ENCODE measurements around the gene TNS3. TPM values are rescaled to one million over a fixed set of nuclear protein-coding genes. Genes with fewer than 3 reads are reported as not detected.

TNS3 gene
- total and polyA plus RNA-seq, 10 of the 15 experiments (the other 5 are each of a cell fraction or from before 2014, with no cell fraction given): 0.27 to 2.7 (median 0.79) TPM

DNA sequence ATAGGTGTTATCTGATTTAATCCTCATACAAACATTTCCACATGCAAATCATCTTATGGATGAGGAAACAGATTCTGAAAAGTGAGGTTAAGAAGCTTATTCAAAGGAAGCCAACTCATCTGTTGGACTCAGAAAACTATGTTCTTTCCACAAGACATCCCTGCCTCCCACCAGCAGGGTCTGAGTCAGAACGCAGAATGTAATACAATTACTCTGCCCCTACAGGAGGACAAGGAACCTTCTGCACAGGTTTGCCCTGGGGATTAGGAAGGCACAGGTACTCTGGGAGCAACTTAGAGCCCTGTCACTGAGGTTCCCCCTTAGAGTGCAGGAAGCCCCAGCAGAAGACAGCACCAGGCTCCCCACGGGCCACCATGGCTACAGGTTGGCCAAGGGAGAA is 255.7 kb downstream of the TNS3 start (continued):
- TF ChIP-seq, protein P1, sequence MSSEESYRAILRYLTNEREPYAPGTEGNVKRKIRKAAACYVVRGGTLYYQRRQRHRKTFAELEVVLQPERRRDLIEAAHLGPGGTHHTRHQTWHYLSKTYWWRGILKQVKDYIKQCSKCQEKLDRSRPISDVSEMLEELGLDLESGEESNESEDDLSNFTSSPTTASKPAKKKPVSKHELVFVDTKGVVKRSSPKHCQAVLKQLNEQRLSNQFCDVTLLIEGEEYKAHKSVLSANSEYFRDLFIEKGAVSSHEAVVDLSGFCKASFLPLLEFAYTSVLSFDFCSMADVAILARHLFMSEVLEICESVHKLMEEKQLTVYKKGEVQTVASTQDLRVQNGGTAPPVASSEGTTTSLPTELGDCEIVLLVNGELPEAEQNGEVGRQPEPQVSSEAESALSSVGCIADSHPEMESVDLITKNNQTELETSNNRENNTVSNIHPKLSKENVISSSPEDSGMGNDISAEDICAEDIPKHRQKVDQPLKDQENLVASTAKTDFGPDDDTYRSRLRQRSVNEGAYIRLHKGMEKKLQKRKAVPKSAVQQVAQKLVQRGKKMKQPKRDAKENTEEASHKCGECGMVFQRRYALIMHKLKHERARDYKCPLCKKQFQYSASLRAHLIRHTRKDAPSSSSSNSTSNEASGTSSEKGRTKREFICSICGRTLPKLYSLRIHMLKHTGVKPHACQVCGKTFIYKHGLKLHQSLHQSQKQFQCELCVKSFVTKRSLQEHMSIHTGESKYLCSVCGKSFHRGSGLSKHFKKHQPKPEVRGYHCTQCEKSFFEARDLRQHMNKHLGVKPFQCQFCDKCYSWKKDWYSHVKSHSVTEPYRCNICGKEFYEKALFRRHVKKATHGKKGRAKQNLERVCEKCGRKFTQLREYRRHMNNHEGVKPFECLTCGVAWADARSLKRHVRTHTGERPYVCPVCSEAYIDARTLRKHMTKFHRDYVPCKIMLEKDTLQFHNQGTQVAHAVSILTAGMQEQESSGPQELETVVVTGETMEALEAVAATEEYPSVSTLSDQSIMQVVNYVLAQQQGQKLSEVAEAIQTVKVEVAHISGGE (CRISPR knock-in tag; IDR thresholded peaks at IDR 0.05): no peak
- TF ChIP-seq ZBED1 (IDR thresholded peaks at IDR 0.05; ENCODE audit: borderline replicate concordance) (no peak), ESRRA (IDR thresholded peaks at IDR 0.05; ENCODE audit: low read length) (no peak), ETV6 (conservative IDR thresholded peaks at IDR 0.05 in 1 of 2, IDR thresholded peaks at IDR 0.05 in 1 of 2; ENCODE audit: borderline replicate concordance in 1 of 2, low read depth in 1 of 2) (no peak), POLR2A (IDR thresholded peaks at IDR 0.05; ENCODE audit: low read depth, low read length) (no peak)

DNA sequence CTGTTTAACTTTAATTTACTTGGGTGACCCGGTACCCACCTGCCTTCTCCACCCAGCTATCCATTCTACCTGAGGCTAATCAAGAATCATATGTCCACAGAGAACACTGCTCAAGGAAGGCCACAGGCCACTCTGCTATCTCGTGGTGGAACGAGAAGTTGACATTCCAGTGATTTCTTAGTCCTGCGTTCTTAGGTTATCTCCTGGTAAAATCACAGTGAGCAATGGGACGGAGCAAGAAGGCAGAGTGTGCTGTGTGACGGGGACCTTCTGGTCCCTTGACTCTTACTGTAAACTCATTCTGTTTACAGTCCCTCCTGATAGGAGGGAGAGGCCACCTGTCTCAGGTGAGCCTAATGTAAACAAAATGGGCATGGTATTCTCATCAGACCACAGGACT is 256.6 kb downstream of the TNS3 start:
- ChIA-PET SMC1A (ENCODE audit: uncharacterized antibody, unreplicated experiment) (no interaction called here), CTCF (no interaction called here), POLR2A (no interaction called here), RAD21 (ENCODE audit: unreplicated experiment) (no interaction called here)
- Histone ChIP-seq H3K9ac (ENCODE audit: control insufficient read depth, insufficient read depth, low read length) (no peak overlapping the region), H2AFZ (ENCODE audit: control insufficient read depth, low read depth, low read length) (no peak overlapping the region), H3K9me3 (replicated peaks; ENCODE audit: control insufficient read depth, insufficient read depth, low read length) (no peaks in the 10 kb centered on the region), H3K36me3 (ENCODE audit: control insufficient read depth in 2 of 2, insufficient read depth in 2 of 2, low read length in 1 of 2) (no peaks in the 10 kb centered on the region), H4K20me1 (ENCODE audit: control insufficient read depth, insufficient read depth) (no peaks in the 10 kb centered on the region; the same call in 1 of the 2 replicates), H3K27me3 (replicated peaks in 1 of 2; ENCODE audit: control insufficient read depth in 2 of 2, insufficient read depth in 2 of 2, low read length in 1 of 2) (no peaks in the 10 kb centered on the region; a peak in 1 of 4 replicates), H3K4me2 (ENCODE audit: control insufficient read depth, insufficient read depth) (no peak overlapping the region), H3K4me1 (ENCODE audit: control insufficient read depth, insufficient read depth, low read length) (no peaks in the 10 kb centered on the region), H3K79me2 (ENCODE audit: control insufficient read depth, insufficient read depth, low read length) (no peaks in the 10 kb centered on the region), H3K4me3 (no peak overlapping the region), H3K27ac (ENCODE audit: control insufficient read depth, insufficient read depth) (no peak overlapping the region)
- 31% methylated on average over 6 of the region's 6 CpGs for WGBS (ENCODE audit: insufficient coverage, insufficient replicate concordance, low lambda C conversion rate, missing lambda C conversion rate)
- intact Hi-C loops (cut with micrococcal nuclease; ENCODE audit: unreplicated experiment) (no loop called here), in situ Hi-C loops (cut with MboI) (no loop called here)
- DNase-seq (ENCODE audit: low read depth, low spot score) (no peak), ATAC-seq (no peak), FAIRE-seq (no peak)
- no TSS peak for BruUV-seq (replicated peaks)
- no peak for TF ChIP-seq ZBED1 (IDR thresholded peaks at IDR 0.05; ENCODE audit: borderline replicate concordance)
- no peak for TF ChIP-seq HDAC2 (IDR thresholded peaks at IDR 0.05)
- TF ChIP-seq, protein P2, sequence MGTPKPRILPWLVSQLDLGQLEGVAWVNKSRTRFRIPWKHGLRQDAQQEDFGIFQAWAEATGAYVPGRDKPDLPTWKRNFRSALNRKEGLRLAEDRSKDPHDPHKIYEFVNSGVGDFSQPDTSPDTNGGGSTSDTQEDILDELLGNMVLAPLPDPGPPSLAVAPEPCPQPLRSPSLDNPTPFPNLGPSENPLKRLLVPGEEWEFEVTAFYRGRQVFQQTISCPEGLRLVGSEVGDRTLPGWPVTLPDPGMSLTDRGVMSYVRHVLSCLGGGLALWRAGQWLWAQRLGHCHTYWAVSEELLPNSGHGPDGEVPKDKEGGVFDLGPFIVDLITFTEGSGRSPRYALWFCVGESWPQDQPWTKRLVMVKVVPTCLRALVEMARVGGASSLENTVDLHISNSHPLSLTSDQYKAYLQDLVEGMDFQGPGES (IDR thresholded peaks at IDR 0.05): no peak
- TF ChIP-seq, protein P3, sequence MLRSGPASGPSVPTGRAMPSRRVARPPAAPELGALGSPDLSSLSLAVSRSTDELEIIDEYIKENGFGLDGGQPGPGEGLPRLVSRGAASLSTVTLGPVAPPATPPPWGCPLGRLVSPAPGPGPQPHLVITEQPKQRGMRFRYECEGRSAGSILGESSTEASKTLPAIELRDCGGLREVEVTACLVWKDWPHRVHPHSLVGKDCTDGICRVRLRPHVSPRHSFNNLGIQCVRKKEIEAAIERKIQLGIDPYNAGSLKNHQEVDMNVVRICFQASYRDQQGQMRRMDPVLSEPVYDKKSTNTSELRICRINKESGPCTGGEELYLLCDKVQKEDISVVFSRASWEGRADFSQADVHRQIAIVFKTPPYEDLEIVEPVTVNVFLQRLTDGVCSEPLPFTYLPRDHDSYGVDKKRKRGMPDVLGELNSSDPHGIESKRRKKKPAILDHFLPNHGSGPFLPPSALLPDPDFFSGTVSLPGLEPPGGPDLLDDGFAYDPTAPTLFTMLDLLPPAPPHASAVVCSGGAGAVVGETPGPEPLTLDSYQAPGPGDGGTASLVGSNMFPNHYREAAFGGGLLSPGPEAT (IDR thresholded peaks at IDR 0.05; ENCODE audit: low read depth): no peak
- TF ChIP-seq, protein P1 (CRISPR knock-in tag; IDR thresholded peaks at IDR 0.05): no peak
- no peak for TF ChIP-seq TCF7 (IDR thresholded peaks at IDR 0.05; ENCODE audit: borderline replicate concordance)
- TF ChIP-seq JUND (IDR thresholded peaks at IDR 0.05; ENCODE audit: low read depth, low read length): no peak
- TF ChIP-seq ESRRA (IDR thresholded peaks at IDR 0.05; ENCODE audit: low read length): no peak
- no peak for TF ChIP-seq IKZF2 (IDR thresholded peaks at IDR 0.05)
- TF ChIP-seq ZNF384 (IDR thresholded peaks at IDR 0.05; ENCODE audit: borderline replicate concordance, low read depth, low read length): no peak
- no peak for TF ChIP-seq CHD4 (IDR thresholded peaks at IDR 0.05)
- no peak for TF ChIP-seq BACH1 (IDR thresholded peaks at IDR 0.05; ENCODE audit: borderline replicate concordance)
- no peak for TF ChIP-seq SMARCA5 (IDR thresholded peaks at IDR 0.05)

Data from GM12878 (cell line).